Measurements from ENCODE around the gene DNHD1.
A peak's percentile ranks its signal among the peaks of the same experiment; 100 is the strongest.

Gene DNHD1

GRCh38 chr11:6530848-6531247 lies 33.8 kb downstream of the DNHD1 start:
- no peak for DNase-seq (ENCODE audit: low read depth in 2 of 2)

GRCh38 chr11:6531267-6531752 lies 34.2 kb downstream of the DNHD1 start:
- DNase-seq (ENCODE audit: low read depth in 2 of 2) = peak; percentile 14 to 16

GRCh38 chr11:6538456-6538855 lies 41.4 kb downstream of the DNHD1 start:
- DNase-seq (ENCODE audit: low read depth in 2 of 2) = no peak

- no peak for DNase-seq (ENCODE audit: low read depth in 2 of 2)
Observed at GRCh38 chr11:6538945-6539344, 41.9 kb downstream of the DNHD1 start.

- no peak for DNase-seq (ENCODE audit: low read depth in 2 of 2)
Observed at GRCh38 chr11:6539748-6540268, 42.7 kb downstream of the DNHD1 start.

GRCh38 chr11:6541356-6541755 lies 44.3 kb downstream of the DNHD1 start:
- DNase-seq (ENCODE audit: low read depth in 2 of 2) = no peak

- DNase-seq (ENCODE audit: low read depth in 2 of 2) = no peak
Observed at GRCh38 chr11:6542727-6543126, 45.6 kb downstream of the DNHD1 start.

- DNase-seq (ENCODE audit: low read depth in 2 of 2) = no peak
Observed at GRCh38 chr11:6544921-6545850, 48.1 kb downstream of the DNHD1 start.

- no peak for DNase-seq (ENCODE audit: low read depth in 2 of 2)
Observed at GRCh38 chr11:6545917-6546605, 49.0 kb downstream of the DNHD1 start.

- DNase-seq (ENCODE audit: low read depth in 2 of 2) = no peak
Observed at GRCh38 chr11:6546735-6547134, 49.7 kb downstream of the DNHD1 start.

- DNase-seq (ENCODE audit: low read depth in 2 of 2) = no peak
Observed at GRCh38 chr11:6547177-6547576, 50.1 kb downstream of the DNHD1 start.

- DNase-seq (ENCODE audit: low read depth in 2 of 2) = no peak
Observed at GRCh38 chr11:6548121-6548520, 51.0 kb downstream of the DNHD1 start.

GRCh38 chr11:6548641-6549040 lies 51.6 kb downstream of the DNHD1 start:
- DNase-seq (ENCODE audit: low read depth in 2 of 2) = no peak

GRCh38 chr11:6553634-6554033 lies 56.6 kb downstream of the DNHD1 start:
- DNase-seq (ENCODE audit: low read depth in 2 of 2) = no peak

GRCh38 chr11:6554828-6555706 lies 58.0 kb downstream of the DNHD1 start:
- DNase-seq (ENCODE audit: low read depth in 2 of 2) = no peak

GRCh38 chr11:6556139-6556949 lies 59.3 kb downstream of the DNHD1 start:
- DNase-seq (ENCODE audit: low read depth in 2 of 2) = no peak

GRCh38 chr11:6557063-6557462 lies 60.0 kb downstream of the DNHD1 start:
- DNase-seq (ENCODE audit: low read depth in 2 of 2) = no peak

- DNase-seq (ENCODE audit: low read depth in 2 of 2) = no peak
Observed at GRCh38 chr11:6557761-6558674, 60.9 kb downstream of the DNHD1 start.

- DNase-seq (ENCODE audit: low read depth in 2 of 2) = no peak
Observed at GRCh38 chr11:6559369-6559768, 62.3 kb downstream of the DNHD1 start.

GRCh38 chr11:6561288-6561687 lies 64.2 kb downstream of the DNHD1 start:
- DNase-seq (ENCODE audit: low read depth in 2 of 2) = no peak
